ENCODE results near the gene SAA4. TPM values are rescaled to one million over a fixed set of nuclear protein-coding genes. Genes with fewer than 3 reads are reported as not detected.
"Not testable (repeated sequence)": the region's sequence is repeated elsewhere in the genome, so short reads cannot be mapped to it uniquely, and the experiment has no call there.

The SAA4 gene
- total RNA-seq, 2 donors from 2014 or later: not detected

- 89 to 92% methylated on average over 1 to 2 of the region's 2 CpGs for WGBS, 2 experiments (ENCODE audit: insufficient coverage in 1 of 2, insufficient read length in 1 of 2)
- Mint-ChIP-seq H3K27me3 (ENCODE audit: insufficient read depth) (peaks cover 2% of the 10 kb centered on the region), H3K9me3 (no peaks in the 10 kb centered on the region), H3K4me3 (no peak overlapping the region), H3K4me1 (no peaks in the 10 kb centered on the region), H3K36me3 (ENCODE audit: low read depth) (no peaks in the 10 kb centered on the region), H3K27ac (no peak overlapping the region)
- Histone ChIP-seq H3K27me3 (ENCODE audit: control insufficient read depth, insufficient read depth, low read length, poor library complexity, severe bottlenecking) (no peaks in the 10 kb centered on the region), H3K4me1 (ENCODE audit: control insufficient read depth, insufficient read depth, low read length) (no peaks in the 10 kb centered on the region), H3K4me3 (ENCODE audit: low read length) (no peak overlapping the region), H3K36me3 (ENCODE audit: control insufficient read depth, insufficient read depth, low read length) (no peaks in the 10 kb centered on the region), H3K9ac (ENCODE audit: extremely low read depth, low read length, poor library complexity, severe bottlenecking) (no peak overlapping the region), H3K9me3 (ENCODE audit: control insufficient read depth, low read length) (no peaks in the 10 kb centered on the region), H3K27ac (ENCODE audit: low read depth, low read length) (no peak overlapping the region)
- TF ChIP-seq, protein P1, sequence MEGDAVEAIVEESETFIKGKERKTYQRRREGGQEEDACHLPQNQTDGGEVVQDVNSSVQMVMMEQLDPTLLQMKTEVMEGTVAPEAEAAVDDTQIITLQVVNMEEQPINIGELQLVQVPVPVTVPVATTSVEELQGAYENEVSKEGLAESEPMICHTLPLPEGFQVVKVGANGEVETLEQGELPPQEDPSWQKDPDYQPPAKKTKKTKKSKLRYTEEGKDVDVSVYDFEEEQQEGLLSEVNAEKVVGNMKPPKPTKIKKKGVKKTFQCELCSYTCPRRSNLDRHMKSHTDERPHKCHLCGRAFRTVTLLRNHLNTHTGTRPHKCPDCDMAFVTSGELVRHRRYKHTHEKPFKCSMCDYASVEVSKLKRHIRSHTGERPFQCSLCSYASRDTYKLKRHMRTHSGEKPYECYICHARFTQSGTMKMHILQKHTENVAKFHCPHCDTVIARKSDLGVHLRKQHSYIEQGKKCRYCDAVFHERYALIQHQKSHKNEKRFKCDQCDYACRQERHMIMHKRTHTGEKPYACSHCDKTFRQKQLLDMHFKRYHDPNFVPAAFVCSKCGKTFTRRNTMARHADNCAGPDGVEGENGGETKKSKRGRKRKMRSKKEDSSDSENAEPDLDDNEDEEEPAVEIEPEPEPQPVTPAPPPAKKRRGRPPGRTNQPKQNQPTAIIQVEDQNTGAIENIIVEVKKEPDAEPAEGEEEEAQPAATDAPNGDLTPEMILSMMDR (conservative IDR thresholded peaks at IDR 0.05): no peak
- no peak for DNase-seq
Measured at GRCh38 chr11:18196532-18196931, 40.1 kb downstream of the SAA4 start.

- TF ChIP-seq, protein P1 (conservative IDR thresholded peaks at IDR 0.05): peak; percentile 43
- no peaks in the 10 kb centered on the region for H3K27me3 ChIP-seq (ENCODE audit: control insufficient read depth, insufficient read depth, low read length, poor library complexity, severe bottlenecking)
- H3K27ac ChIP-seq (ENCODE audit: low read depth, low read length): no peak overlapping the region
- no peak overlapping the region for H3K4me3 ChIP-seq (ENCODE audit: low read length)
- no peak overlapping the region for H3K27ac Mint-ChIP-seq
- H3K9me3 ChIP-seq (ENCODE audit: control insufficient read depth, low read length): no peaks in the 10 kb centered on the region
- H3K9me3 Mint-ChIP-seq: no peaks in the 10 kb centered on the region
- peak; percentile 81 for DNase-seq
- 37 to 56% methylated on average over 2 to 4 of the region's 4 CpGs for WGBS, 2 experiments (ENCODE audit: insufficient coverage in 1 of 2, insufficient read length in 1 of 2)
- H3K4me1 ChIP-seq (ENCODE audit: control insufficient read depth, insufficient read depth, low read length): no peaks in the 10 kb centered on the region
- H3K36me3 ChIP-seq (ENCODE audit: control insufficient read depth, insufficient read depth, low read length): no peaks in the 10 kb centered on the region
- H3K4me3 Mint-ChIP-seq: no peak overlapping the region
- H3K27me3 Mint-ChIP-seq (ENCODE audit: insufficient read depth): peaks cover 2% of the 10 kb centered on the region
- H3K36me3 Mint-ChIP-seq (ENCODE audit: low read depth): no peaks in the 10 kb centered on the region
- no peaks in the 10 kb centered on the region for H3K4me1 Mint-ChIP-seq
- no peak overlapping the region for H3K9ac ChIP-seq (ENCODE audit: extremely low read depth, low read length, poor library complexity, severe bottlenecking)
Measured at GRCh38 chr11:18193010-18193409, 43.6 kb downstream of the SAA4 start.

DNA sequence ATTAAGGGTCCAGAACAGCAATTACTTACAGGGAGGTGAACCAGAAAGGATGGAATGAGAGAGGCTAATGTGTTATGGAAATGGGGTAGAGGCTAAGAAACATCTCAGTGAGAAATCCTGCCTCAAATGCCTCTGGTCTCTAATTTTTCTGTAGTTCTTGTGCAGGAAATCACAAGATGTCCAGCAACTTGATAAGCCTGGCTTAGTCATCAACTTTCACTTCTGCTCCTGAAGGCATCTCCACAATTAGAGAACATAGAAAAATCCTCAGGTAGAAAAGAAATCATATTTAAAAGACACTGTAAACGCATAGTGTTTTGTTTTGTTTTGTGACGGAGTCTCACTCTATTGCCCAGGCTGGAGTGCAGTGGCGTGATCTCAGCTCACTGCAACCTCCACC, 45.2 kb downstream of the SAA4 start:
- no peak overlapping the region for H3K4me3 Mint-ChIP-seq
- no peaks in the 10 kb centered on the region for H3K4me1 ChIP-seq (ENCODE audit: control insufficient read depth, insufficient read depth, low read length)
- H3K36me3 Mint-ChIP-seq (ENCODE audit: low read depth): no peaks in the 10 kb centered on the region
- H3K9ac ChIP-seq (ENCODE audit: extremely low read depth, low read length, poor library complexity, severe bottlenecking): no peak overlapping the region
- no peaks in the 10 kb centered on the region for H3K9me3 ChIP-seq (ENCODE audit: control insufficient read depth, low read length)
- no peaks in the 10 kb centered on the region for H3K36me3 ChIP-seq (ENCODE audit: control insufficient read depth, insufficient read depth, low read length)
- H3K9me3 Mint-ChIP-seq: no peaks in the 10 kb centered on the region
- WGBS, 2 experiments (ENCODE audit: insufficient coverage in 1 of 2, insufficient read length in 1 of 2): 87 to 100% methylated on average over 1 to 3 of the region's 3 CpGs
- H3K27me3 ChIP-seq (ENCODE audit: control insufficient read depth, insufficient read depth, low read length, poor library complexity, severe bottlenecking): peaks cover 6% of the 10 kb centered on the region
- peaks cover 2% of the 10 kb centered on the region for H3K27me3 Mint-ChIP-seq (ENCODE audit: insufficient read depth)
- DNase-seq: no peak
- no peak overlapping the region for H3K27ac Mint-ChIP-seq
- no peak overlapping the region for H3K27ac ChIP-seq (ENCODE audit: low read depth, low read length)
- TF ChIP-seq, protein P1 (conservative IDR thresholded peaks at IDR 0.05): no peak
- no peak overlapping the region for H3K4me3 ChIP-seq (ENCODE audit: low read length)
- H3K4me1 Mint-ChIP-seq: no peaks in the 10 kb centered on the region

- H3K4me3 ChIP-seq (ENCODE audit: low read length); H3K27ac Mint-ChIP-seq; H3K9ac ChIP-seq (ENCODE audit: extremely low read depth, low read length, poor library complexity, severe bottlenecking); H3K4me1 Mint-ChIP-seq; H3K9me3 ChIP-seq (ENCODE audit: control insufficient read depth, low read length); H3K27me3 ChIP-seq (ENCODE audit: control insufficient read depth, insufficient read depth, low read length, poor library complexity, severe bottlenecking); DNase-seq; H3K4me3 Mint-ChIP-seq; H3K36me3 Mint-ChIP-seq (ENCODE audit: low read depth); H3K36me3 ChIP-seq (ENCODE audit: control insufficient read depth, insufficient read depth, low read length); H3K27me3 Mint-ChIP-seq (ENCODE audit: insufficient read depth); H3K27ac ChIP-seq (ENCODE audit: low read depth, low read length); H3K4me1 ChIP-seq (ENCODE audit: control insufficient read depth, insufficient read depth, low read length); H3K9me3 Mint-ChIP-seq: not testable (repeated sequence)
- WGBS, 2 experiments (ENCODE audit: insufficient coverage in 1 of 2, insufficient read length in 1 of 2): 90 to 93% methylated on average over 23 to 34 of the region's 34 CpGs
Measured at GRCh38 chr11:18189476-18190245, 46.9 kb downstream of the SAA4 start.
